Measurements from ENCODE around the gene ERLIN1.

ERLIN1 gene

GRCh38 chr10:100168313-100168643, 17.6 kb downstream of the ERLIN1 start:
- DNase-seq = no peak

GRCh38 chr10:100167553-100168312, 18.1 kb downstream of the ERLIN1 start:
- DNase-seq = no peak

GRCh38 chr10:100163704-100164621, 21.9 kb downstream of the ERLIN1 start:
- no peak for DNase-seq

GRCh38 chr10:100162696-100163095, 23.1 kb downstream of the ERLIN1 start:
- DNase-seq = no peak

GRCh38 chr10:100158044-100158805, 27.6 kb downstream of the ERLIN1 start:
- DNase-seq = no peak

GRCh38 chr10:100157156-100157555, 28.7 kb downstream of the ERLIN1 start:
- DNase-seq = no peak

- no peak for DNase-seq
Measured at GRCh38 chr10:100155936-100156335, 29.9 kb downstream of the ERLIN1 start.

GRCh38 chr10:100154666-100155065, 31.2 kb downstream of the ERLIN1 start:
- DNase-seq = no peak

- DNase-seq = no peak
Measured at GRCh38 chr10:100153239-100153825, 32.5 kb downstream of the ERLIN1 start.

GRCh38 chr10:100151723-100152300, 34.0 kb downstream of the ERLIN1 start:
- no peak for DNase-seq

- no peak for DNase-seq
Measured at GRCh38 chr10:100148353-100149211, 37.2 kb downstream of the ERLIN1 start.

GRCh38 chr10:100146875-100147650, 38.8 kb downstream of the ERLIN1 start:
- no peak for DNase-seq

- DNase-seq = no peak
Measured at GRCh38 chr10:100146398-100146797, 39.4 kb downstream of the ERLIN1 start.

GRCh38 chr10:100143756-100144155, 42.1 kb downstream of the ERLIN1 start:
- DNase-seq = no peak

GRCh38 chr10:100141446-100142087, 44.3 kb downstream of the ERLIN1 start:
- DNase-seq = no peak

GRCh38 chr10:100140070-100140469, 45.8 kb downstream of the ERLIN1 start:
- DNase-seq = no peak

- DNase-seq = no peak
Measured at GRCh38 chr10:100138921-100139496, 46.8 kb downstream of the ERLIN1 start.

GRCh38 chr10:100135486-100135885, 50.3 kb downstream of the ERLIN1 start:
- no peak for DNase-seq

GRCh38 chr10:100133801-100134200, 52.0 kb downstream of the ERLIN1 start:
- no peak for DNase-seq

- no peak for DNase-seq
Measured at GRCh38 chr10:100132427-100132826, 53.4 kb downstream of the ERLIN1 start.

Measured in SW 1271 (cell line).